SU-DHL-6 (cell line): ENCODE results near the gene FAM107B.

Experiments used
- EZH2phosphoT487 ChIP-seq: fragments of 200-600 bp; sonication (generic), shearing (Covaris generic); conservative IDR thresholded peaks from 2 replicates; pipeline ENCODE4 v1.6.1; 2018; ENCODE audit warnings: mild to moderate bottlenecking, antibody characterized with exemption, low read length, moderate library complexity, mixed read lengths
- TF ChIP-seq, protein P1 (sequence below): fragments of 200-600 bp; sonication (generic); IDR thresholded peaks from one replicate; pipeline ENCODE4 v1.5.1; 2017; ENCODE audit warnings: antibody characterized with exemption, mild to moderate bottlenecking, low read length, moderate library complexity; ENCODE audit not compliant: insufficient read depth, poor library complexity, severe bottlenecking

DNA sequence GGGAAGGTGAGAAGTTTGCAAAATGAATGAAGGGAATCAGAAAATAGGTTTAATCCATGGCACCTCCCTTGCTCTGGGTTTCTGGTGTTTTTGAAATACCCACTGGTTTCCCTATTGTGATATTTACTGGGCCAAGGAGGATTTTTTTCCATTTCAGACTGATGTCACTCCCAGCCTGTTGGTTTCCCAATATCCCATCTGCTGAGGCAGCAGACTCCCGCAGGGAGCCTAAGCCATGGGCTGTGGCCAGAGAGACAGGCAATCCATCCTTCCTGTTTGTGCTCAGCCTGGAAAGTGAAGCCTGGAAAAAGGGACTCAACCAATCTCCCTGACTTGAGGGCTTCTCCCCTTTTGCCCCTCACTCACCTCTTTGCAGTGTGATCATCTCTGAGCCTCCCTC is 22.8 kb downstream of the FAM107B start:
- TF ChIP-seq, protein P1, sequence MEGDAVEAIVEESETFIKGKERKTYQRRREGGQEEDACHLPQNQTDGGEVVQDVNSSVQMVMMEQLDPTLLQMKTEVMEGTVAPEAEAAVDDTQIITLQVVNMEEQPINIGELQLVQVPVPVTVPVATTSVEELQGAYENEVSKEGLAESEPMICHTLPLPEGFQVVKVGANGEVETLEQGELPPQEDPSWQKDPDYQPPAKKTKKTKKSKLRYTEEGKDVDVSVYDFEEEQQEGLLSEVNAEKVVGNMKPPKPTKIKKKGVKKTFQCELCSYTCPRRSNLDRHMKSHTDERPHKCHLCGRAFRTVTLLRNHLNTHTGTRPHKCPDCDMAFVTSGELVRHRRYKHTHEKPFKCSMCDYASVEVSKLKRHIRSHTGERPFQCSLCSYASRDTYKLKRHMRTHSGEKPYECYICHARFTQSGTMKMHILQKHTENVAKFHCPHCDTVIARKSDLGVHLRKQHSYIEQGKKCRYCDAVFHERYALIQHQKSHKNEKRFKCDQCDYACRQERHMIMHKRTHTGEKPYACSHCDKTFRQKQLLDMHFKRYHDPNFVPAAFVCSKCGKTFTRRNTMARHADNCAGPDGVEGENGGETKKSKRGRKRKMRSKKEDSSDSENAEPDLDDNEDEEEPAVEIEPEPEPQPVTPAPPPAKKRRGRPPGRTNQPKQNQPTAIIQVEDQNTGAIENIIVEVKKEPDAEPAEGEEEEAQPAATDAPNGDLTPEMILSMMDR: no peak
- no peak for TF ChIP-seq EZH2phosphoT487
